GM19395 (cell line): Measurements from ENCODE around the gene DIAPH2.

Experiments used
- ATAC-seq: cut with Tn5 transposase; IDR thresholded peaks from one replicate; pipeline ENCODE4 v1.9.1; 2021; ENCODE audit warnings: mild to moderate bottlenecking, moderate library complexity; ENCODE audit not compliant: unreplicated experiment

DIAPH2 gene

GRCh38 chrX:97145934-97146333 is 461.3 kb downstream of the DIAPH2 start:
- ATAC-seq = no peak

DNA sequence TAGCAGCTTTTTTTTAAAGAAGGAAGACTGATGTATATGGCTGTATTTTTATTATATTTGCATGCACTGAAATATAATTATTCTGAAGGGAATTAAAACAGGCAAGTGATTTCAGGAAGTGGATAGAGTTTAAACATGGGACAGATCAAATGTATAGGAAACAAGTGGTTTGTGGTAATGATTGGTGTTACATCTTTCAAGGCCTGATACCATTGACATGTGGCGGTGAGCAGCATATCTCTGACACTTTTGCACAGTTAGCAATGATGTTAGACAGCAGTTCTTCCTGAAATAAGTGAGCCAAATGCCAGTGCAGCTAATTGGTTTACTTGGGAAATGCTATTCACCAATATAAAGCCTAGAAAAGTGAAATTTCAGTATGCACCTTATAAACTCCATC is 471.2 kb downstream of the DIAPH2 start:
- ATAC-seq = no peak

DNA sequence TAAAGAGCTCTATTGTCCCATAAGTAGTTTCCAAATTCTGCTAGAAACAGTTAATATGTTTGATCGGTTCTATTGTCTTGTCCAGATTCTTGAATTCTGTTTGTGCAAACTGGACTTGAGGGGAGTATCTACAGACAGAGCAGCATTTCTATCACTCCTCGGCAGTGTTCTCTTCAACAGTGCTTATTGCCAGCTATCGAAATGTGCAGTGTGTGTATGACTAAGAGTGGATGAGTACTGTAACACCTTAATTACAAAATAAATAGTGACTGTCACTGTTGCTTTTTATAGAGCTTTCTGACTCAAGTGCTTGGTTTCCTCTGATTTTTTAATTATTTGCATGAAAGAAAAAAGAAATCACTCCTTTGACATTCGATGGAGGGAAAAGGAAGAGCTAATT is 473.6 kb downstream of the DIAPH2 start:
- ATAC-seq = no peak

GRCh38 chrX:97159916-97160800 is 475.5 kb downstream of the DIAPH2 start:
- no peak for ATAC-seq

GRCh38 chrX:97167333-97167732 is 482.7 kb downstream of the DIAPH2 start:
- ATAC-seq = no peak

GRCh38 chrX:97168646-97169045 is 484.0 kb downstream of the DIAPH2 start:
- ATAC-seq = no peak

DNA sequence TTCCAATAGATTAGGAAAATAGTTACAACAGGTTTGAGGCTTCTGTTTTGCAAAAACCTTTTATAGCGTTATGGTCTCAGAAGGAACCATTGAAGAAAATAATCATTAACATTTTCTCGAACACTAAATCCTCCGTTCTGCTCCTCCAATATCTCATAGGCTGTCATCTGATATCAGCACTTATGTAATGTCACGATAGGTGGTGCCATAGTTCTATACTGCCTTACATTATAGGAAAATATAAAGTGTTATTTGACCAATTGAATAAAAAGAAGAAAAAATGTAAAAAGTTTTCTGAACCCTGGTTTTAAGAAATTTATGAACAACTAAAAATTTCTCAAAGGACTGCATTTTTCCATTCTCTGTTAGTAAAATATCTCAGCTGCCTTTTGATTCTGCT is 490.5 kb downstream of the DIAPH2 start:
- ATAC-seq = no peak

DNA sequence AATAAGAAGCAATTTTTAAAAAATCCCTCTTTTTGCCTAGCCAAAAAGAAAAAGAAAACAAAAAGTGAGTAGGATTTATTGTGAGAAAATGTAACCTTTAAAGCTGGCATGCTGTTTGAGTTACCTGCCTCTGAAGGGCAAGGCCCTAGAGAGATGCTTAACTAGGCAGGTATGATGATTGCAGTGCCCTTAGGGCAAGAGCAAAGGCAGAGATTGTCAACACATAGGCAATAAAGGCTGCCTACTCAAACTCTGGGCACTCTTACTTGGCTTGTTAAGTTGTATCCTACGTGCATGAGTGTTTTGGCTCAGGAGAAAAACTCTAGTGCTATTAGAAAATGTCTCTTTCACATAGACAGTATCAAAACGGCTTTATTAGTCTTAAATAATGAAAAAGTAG is 505.0 kb downstream of the DIAPH2 start:
- ATAC-seq = no peak

- no peak for ATAC-seq
Observed at GRCh38 chrX:97199501-97199900, 514.9 kb downstream of the DIAPH2 start.

DNA sequence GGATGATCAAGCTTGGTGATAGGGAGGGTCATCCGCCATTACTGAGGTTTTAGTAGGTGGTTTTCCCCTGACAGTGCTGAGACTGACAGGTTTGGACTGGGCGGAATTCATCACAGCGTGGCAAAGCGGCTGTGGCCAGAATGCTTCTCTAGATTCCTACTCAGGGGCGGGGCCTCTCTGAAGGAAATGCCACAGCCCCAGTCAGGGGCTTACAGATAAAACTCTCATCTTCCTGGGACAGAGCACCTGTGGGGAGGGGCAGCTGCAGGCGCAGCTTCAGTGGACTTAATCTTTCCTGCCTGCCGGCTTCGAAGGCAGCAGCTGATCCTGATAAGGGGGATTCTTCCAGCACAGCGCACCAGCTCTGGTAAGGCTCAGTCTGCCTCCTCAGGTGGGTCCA is 515.8 kb downstream of the DIAPH2 start:
- no peak for ATAC-seq

GRCh38 chrX:97210501-97210900 is 525.9 kb downstream of the DIAPH2 start:
- no peak for ATAC-seq

DNA sequence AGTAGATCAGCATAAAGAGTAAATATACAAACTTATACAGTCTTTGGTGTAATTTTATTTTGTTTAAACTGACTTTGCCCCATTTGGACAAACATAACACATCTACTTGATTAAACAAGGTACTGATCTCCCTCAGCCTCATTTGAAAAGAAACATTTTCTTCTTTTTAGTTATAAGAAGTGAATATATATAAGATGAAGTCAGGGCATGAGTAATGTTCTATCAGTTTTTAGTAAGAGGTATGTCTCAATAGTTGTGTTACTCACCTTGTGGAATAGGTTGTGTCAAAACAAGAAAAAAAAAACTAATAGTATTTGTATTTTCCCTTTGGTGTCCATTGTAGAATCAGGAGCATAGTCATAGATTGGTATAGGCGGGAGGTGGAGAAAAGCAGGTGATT is 526.4 kb downstream of the DIAPH2 start:
- no peak for ATAC-seq

GRCh38 chrX:97215186-97215585 is 530.5 kb downstream of the DIAPH2 start:
- ATAC-seq = no peak

DNA sequence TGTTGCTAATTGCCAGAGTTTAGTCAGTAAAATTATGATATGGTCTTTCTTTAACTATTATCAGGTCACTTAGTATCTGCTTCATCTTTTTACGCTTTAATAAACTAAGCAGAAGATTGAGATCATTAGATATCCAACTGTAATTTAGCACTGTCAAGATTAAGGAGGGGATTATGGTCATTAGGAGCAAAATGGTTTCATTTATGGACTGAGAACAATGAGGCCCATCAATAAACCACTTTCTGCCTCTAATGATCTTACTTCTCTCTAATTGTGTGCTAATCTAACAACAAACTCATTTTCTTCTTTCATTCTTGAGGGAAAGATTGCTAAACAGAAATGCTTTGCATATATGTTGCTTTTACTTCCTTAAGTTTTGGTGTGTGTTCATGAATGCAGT is 539.5 kb downstream of the DIAPH2 start:
- ATAC-seq = no peak

- no peak for ATAC-seq
Observed at GRCh38 chrX:97229318-97229717, 544.7 kb downstream of the DIAPH2 start.

- ATAC-seq = no peak
Observed at GRCh38 chrX:97230948-97231347, 546.3 kb downstream of the DIAPH2 start.

- peak; percentile 99 for ATAC-seq
Observed at GRCh38 chrX:97234471-97235081, 549.9 kb downstream of the DIAPH2 start.

GRCh38 chrX:97238632-97239031 is 554.0 kb downstream of the DIAPH2 start:
- no peak for ATAC-seq

DNA sequence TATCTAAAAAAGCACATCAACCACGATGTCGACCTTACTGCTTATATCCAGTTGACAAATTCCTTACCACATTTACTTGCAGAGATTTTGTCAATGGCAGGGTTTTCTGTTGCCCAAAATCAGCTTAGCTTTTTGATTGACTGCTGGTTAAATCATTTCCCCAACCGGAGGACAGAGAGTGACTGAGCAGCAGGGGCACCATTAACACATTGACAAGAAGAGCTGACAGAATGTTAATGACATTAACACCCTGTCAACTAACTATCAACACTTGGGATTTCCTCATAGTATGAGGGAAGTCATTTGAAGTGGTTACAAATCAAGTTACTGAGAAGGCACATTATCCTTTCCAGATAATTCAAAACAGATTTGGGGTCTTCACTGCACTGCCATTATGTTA is 567.5 kb downstream of the DIAPH2 start:
- ATAC-seq = no peak

DNA sequence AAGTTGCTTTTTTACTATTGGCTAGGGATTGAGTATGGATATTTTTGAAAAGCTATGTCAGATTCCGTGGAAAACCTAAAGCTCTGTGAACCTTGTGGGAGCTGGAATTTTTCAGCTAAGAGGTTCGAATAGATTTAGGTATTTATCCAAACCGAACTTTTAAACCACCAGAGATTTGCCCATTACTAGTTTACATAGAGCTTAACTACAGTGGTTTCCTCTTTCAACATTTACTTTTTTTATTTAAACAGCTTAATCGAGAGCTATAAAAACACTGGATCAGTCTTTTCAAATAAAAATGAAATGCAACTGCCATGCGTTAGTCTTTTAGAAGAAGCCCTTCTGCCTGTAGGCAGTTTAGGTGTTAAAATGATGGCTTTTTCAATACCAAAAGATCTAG is 576.0 kb downstream of the DIAPH2 start:
- ATAC-seq = no peak

GRCh38 chrX:97266406-97267121 is 581.9 kb downstream of the DIAPH2 start:
- ATAC-seq = no peak
